ENCODE data around the gene TMEM132D. TPM values are rescaled to one million over a fixed set of nuclear protein-coding genes. Genes with fewer than 3 reads are reported as not detected.

The TMEM132D gene
- total RNA-seq, 1 donor from 2014 or later = not detected

DNA sequence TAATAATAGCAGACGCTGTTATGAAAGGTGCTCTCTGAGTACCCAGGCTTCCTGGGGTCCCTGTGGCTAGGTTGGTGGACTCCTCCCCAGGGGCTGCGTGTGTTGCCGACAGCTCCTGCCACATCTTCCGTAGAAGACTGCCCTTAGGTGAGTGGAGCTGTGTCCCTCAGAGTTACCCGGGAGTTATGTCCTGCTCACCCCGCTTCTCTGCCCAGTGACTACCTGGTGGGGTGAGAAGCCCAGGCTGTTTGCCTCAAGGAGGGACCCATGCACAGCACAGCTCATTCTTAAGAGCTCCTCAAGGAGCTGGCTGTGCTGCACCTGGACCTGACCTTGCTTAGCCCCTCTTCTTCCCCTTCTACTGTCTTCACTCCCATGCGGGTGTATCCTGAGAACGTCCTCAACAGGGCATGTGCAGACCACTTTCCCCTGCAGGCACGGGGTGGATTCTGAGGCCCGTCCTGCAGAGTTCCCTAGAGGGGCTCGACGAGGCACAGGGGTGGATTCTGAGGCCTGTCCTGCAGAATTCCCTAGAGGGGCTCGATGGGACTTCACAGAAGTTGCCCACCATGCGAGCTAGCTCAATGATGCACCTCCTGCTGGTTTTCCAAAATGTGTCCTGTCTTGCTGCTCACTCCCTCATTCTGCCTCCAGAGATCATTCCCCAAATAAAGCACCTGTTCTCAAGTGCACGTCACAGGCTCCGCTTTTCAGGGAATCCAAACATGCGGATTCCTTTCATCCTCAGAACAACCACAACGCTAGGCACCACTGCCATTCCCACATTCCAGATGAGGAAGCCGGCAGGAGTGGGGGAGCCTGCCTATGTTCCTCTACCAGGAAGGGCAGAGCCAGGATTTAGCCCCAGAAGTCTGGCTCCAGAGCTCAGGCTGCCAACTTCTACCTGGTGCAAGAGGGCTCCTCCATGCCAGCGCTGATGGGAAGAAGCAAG lies 818.7 kb downstream of the TMEM132D start:
- H3K4me1 Mint-ChIP-seq (ENCODE audit: low read depth) = no peaks in the 10 kb centered on the region
- H3K9me3 Mint-ChIP-seq = peaks cover 7% of the 10 kb centered on the region
- DNase-seq (ENCODE audit: low spot score) = no peak
- H3K27me3 Mint-ChIP-seq (ENCODE audit: insufficient read depth) = no peaks in the 10 kb centered on the region
- intact Hi-C loops (cut with micrococcal nuclease) = no loop called here
- no peak overlapping the region for H3K27ac Mint-ChIP-seq
- no peaks in the 10 kb centered on the region for H3K36me3 Mint-ChIP-seq (ENCODE audit: low read depth)
- H3K4me3 Mint-ChIP-seq = no peak overlapping the region

GRCh38 chr12:129083121-129083840 lies 820.5 kb downstream of the TMEM132D start:
- no peaks in the 10 kb centered on the region for H3K4me1 Mint-ChIP-seq (ENCODE audit: low read depth)
- intact Hi-C loops (cut with micrococcal nuclease) = no loop called here
- peaks cover 4% of the 10 kb centered on the region for H3K9me3 Mint-ChIP-seq
- no peaks in the 10 kb centered on the region for H3K27me3 Mint-ChIP-seq (ENCODE audit: insufficient read depth)
- no peak overlapping the region for H3K27ac Mint-ChIP-seq
- H3K36me3 Mint-ChIP-seq (ENCODE audit: low read depth) = no peaks in the 10 kb centered on the region
- no peak for DNase-seq (ENCODE audit: low spot score)
- no peak overlapping the region for H3K4me3 Mint-ChIP-seq

- no peaks in the 10 kb centered on the region for H3K36me3 Mint-ChIP-seq (ENCODE audit: low read depth)
- H3K27me3 Mint-ChIP-seq (ENCODE audit: insufficient read depth) = no peaks in the 10 kb centered on the region
- peaks cover 4% of the 10 kb centered on the region for H3K9me3 Mint-ChIP-seq
- H3K4me1 Mint-ChIP-seq (ENCODE audit: low read depth) = no peaks in the 10 kb centered on the region
- DNase-seq (ENCODE audit: low spot score) = no peak
- no peak overlapping the region for H3K27ac Mint-ChIP-seq
- no peak overlapping the region for H3K4me3 Mint-ChIP-seq
- intact Hi-C loops (cut with micrococcal nuclease) = no loop called here
Observed at GRCh38 chr12:129082441-129082840, 821.4 kb downstream of the TMEM132D start.

DNA sequence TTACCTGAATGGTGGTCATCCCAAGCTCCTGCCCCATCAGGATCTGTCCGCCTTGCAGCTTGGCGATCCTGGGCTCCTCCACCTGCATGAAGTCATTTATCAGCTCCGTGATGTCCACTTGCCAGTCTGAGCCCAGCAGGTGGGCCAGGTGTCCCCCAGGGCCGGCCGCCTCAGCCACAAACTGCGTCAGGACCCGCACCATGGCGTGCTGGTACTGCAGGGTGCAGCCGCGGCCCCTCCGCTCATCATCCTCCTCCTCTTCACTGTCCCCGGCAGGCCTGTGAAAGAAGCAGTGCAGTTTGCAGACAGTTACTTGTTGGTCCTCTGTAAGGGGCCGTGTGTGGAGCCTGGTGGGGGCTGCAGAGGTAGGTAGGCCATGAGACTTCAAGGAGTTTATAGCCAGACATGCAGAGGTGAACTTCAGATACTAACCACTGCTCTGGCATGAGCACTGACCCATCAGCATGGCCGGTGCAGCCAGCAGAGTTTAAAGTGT lies 822.0 kb downstream of the TMEM132D start:
- intact Hi-C loops (cut with micrococcal nuclease) = no loop called here
- DNase-seq (ENCODE audit: low spot score) = no peak

DNA sequence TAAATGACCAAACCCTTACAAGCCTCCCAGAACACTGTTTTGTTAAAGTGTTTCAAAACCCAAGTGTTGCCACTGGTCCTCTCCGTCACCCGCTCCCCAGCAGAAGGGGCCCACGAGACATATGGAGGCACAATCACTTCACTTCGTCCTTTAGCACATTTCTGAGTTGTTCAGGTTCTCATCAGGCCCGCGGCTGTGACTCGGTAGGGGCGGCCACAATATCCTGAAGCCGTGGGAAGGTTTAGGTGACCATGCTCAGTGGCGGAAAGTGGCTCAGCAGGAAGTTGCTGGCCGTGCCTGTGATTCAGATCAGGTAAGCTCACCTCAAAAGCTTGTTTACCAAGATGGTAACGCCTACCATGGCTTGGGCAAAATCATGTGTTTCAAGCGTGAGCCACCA lies 823.0 kb downstream of the TMEM132D start:
- Mint-ChIP-seq H3K27me3 (ENCODE audit: insufficient read depth) (no peaks in the 10 kb centered on the region), H3K4me1 (ENCODE audit: low read depth) (no peaks in the 10 kb centered on the region), H3K36me3 (ENCODE audit: low read depth) (no peaks in the 10 kb centered on the region), H3K9me3 (no peaks in the 10 kb centered on the region), H3K27ac (no peak overlapping the region), H3K4me3 (no peak overlapping the region)
- DNase-seq (ENCODE audit: low spot score) = no peak
- intact Hi-C loops (cut with micrococcal nuclease) = no loop called here

More for the DNA sequence above, 822.0 kb downstream of the TMEM132D start:
- H3K9me3 Mint-ChIP-seq = no peaks in the 10 kb centered on the region
- no peak overlapping the region for H3K27ac Mint-ChIP-seq
- no peaks in the 10 kb centered on the region for H3K27me3 Mint-ChIP-seq (ENCODE audit: insufficient read depth)
- no peaks in the 10 kb centered on the region for H3K36me3 Mint-ChIP-seq (ENCODE audit: low read depth)
- H3K4me3 Mint-ChIP-seq = no peak overlapping the region
- no peaks in the 10 kb centered on the region for H3K4me1 Mint-ChIP-seq (ENCODE audit: low read depth)

DNA sequence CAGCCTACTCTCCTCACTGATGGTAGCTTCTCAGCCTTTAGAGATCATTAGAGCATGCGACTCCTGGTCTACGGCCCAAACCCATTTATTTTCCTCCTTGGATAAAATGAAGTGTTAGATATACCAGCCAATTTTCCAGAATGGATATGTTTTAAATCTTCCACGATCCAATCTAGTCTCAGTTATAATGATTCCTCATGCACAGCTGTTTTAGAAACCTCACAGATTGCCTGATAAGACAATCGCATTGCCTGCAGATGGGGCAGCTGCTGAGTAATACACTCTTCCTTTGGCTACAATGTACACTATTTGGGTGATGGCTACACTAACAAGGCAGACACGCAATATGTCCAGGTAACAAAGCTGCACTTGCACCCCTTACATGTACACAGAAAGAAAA lies 823.4 kb downstream of the TMEM132D start:
- intact Hi-C loops (cut with micrococcal nuclease) = no loop called here
- H3K27me3 Mint-ChIP-seq (ENCODE audit: insufficient read depth) = no peaks in the 10 kb centered on the region
- no peaks in the 10 kb centered on the region for H3K9me3 Mint-ChIP-seq
- H3K36me3 Mint-ChIP-seq (ENCODE audit: low read depth) = no peaks in the 10 kb centered on the region
- no peaks in the 10 kb centered on the region for H3K4me1 Mint-ChIP-seq (ENCODE audit: low read depth)
- DNase-seq (ENCODE audit: low spot score) = no peak
- H3K4me3 Mint-ChIP-seq = no peak overlapping the region
- H3K27ac Mint-ChIP-seq = no peak overlapping the region

DNA sequence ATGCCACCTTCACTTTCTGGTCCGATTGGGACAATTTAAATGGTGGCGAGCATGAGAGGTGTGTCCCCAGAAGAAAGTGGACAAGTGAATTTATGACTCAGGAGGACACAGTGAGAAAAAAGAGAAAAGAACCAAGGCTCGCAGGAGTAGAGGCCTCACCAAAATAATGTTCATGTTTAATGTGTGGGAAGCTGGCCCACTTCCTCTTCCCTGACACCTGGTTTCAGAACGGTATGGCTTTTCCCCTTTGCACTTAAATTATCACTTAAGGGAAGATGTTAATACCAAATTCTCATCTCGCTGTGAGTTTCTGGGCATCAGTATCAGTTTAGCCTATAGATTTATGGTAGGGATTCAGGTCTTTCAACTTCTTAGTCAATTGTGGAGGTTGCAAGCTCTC lies 824.1 kb downstream of the TMEM132D start:
- intact Hi-C loops (cut with micrococcal nuclease) = no loop called here
- Mint-ChIP-seq H3K36me3 (ENCODE audit: low read depth) (no peaks in the 10 kb centered on the region), H3K4me3 (no peak overlapping the region), H3K4me1 (ENCODE audit: low read depth) (no peaks in the 10 kb centered on the region), H3K27me3 (ENCODE audit: insufficient read depth) (no peaks in the 10 kb centered on the region), H3K27ac (no peak overlapping the region), H3K9me3 (no peaks in the 10 kb centered on the region)
- DNase-seq (ENCODE audit: low spot score) = no peak

DNA sequence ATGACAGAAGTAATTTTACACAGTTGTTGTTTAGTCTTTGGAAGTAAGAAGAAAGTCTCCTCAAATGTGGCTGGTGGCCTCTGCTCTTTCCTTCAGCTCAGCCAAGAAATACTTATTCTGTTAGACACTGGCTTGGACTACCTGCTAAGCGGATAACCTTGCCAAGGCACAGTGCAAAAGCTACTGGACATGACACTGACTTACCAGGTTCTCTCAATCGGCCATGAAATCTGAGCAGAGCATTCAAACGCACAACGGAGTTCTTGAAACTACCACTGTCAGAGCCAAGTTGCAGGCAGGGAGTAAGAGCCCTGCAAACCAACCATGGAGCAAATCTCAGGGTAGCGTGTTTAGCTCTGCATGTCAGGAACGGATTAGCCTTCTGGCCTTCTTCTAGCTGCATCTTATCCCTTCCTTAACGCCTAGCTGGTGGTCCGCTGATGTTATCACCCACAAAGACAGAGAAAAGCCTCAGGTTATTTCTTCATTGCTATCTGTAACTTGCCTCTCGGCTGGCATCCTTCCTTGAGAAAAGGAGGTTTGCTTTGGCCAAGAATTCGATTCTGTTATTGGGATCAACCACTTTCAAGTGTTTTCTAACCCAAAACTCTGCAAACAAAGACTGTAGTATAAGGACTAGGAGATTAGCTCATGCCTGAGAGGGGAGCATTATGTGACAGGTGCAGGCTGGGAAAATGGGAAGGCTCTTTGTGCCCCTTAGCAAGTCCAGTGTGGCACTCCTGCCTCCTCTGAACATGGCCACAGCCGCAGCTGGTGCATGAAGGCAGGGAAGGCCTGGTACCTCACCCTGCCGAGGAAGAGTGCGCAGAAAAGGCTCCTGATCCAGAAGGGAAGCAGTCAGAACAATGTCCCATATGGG lies 827.1 kb downstream of the TMEM132D start:
- Mint-ChIP-seq H3K9me3 (peaks cover 3% of the 10 kb centered on the region), H3K27ac (no peak overlapping the region), H3K4me1 (ENCODE audit: low read depth) (no peaks in the 10 kb centered on the region), H3K4me3 (no peak overlapping the region), H3K27me3 (ENCODE audit: insufficient read depth) (no peaks in the 10 kb centered on the region), H3K36me3 (ENCODE audit: low read depth) (no peaks in the 10 kb centered on the region)
- no peak for DNase-seq (ENCODE audit: low spot score)
- intact Hi-C loops (cut with micrococcal nuclease) = no loop called here

DNA sequence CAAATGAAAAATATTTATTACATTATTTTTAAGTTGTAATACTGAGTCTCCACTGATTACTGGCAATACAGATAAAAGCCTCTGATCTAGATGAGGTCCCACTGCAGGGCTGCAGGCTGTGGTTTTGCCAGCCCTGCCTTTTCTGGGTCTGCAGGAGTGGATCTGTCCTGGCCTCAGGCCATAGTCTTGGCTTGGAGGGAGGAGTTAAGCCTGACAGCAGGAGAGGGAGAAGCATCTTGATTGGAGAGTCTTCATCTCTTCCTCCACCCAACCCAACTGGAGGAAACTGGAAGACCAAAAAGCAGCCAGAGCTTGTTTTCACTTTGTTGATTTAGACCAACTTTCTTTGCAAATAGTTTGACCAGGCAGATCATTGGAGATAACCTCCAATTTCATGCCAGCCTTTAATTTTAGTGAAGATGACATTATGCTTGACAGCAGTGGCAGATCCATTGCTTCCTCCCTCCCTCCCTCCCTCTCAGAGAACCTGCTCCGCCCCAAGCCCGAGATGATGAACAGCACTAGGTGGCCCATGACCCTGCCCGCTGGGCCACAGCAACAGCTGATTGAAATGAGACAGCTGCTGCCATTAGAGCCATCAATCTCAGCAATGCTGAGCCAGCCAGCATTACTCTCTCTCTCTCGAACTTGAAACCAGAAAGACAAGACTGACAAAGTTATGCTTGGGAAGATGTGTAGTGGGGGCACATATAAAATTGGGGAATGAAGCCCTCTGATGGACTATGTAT lies 828.2 kb downstream of the TMEM132D start:
- Mint-ChIP-seq H3K27me3 (ENCODE audit: insufficient read depth) (no peaks in the 10 kb centered on the region), H3K4me1 (ENCODE audit: low read depth) (no peaks in the 10 kb centered on the region), H3K4me3 (no peak overlapping the region), H3K36me3 (ENCODE audit: low read depth) (no peaks in the 10 kb centered on the region), H3K9me3 (peaks cover 3% of the 10 kb centered on the region), H3K27ac (no peak overlapping the region)
- intact Hi-C loops (cut with micrococcal nuclease) = no loop called here
- DNase-seq (ENCODE audit: low spot score) = no peak

DNA sequence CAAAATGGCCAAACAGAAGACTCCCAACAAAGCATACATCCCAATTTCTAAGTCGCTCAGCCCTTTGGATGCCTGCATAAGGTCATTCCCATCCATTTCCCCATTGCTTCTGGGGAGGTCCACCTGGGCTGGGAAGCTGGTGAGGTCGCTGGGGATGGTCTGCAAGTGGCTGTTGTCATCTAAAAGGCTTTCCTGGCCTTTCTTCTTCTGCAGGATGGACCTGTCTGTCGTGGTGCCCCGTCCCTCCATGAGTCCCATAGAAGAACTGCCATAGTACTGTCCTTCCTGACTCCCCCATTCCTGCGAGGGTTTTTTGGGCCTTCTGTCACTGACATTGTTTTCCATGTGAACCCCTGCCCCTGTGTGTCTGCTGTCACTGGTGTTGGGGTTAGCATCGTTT lies 829.4 kb downstream of the TMEM132D start:
- Mint-ChIP-seq H3K27ac (no peak overlapping the region), H3K4me3 (no peak overlapping the region)
- DNase-seq (ENCODE audit: low spot score) = no peak

GRCh38 chr12:129073157-129073915 lies 830.5 kb downstream of the TMEM132D start:
- Mint-ChIP-seq H3K36me3 (ENCODE audit: low read depth) (no peaks in the 10 kb centered on the region), H3K4me1 (ENCODE audit: low read depth) (no peaks in the 10 kb centered on the region), H3K27me3 (ENCODE audit: insufficient read depth) (no peaks in the 10 kb centered on the region), H3K9me3 (peaks cover 3% of the 10 kb centered on the region), H3K27ac (no peak overlapping the region), H3K4me3 (no peak overlapping the region)
- intact Hi-C loops (cut with micrococcal nuclease) = no loop called here
- DNase-seq (ENCODE audit: low spot score) = no peak

More for the DNA sequence above, 829.4 kb downstream of the TMEM132D start:
- H3K36me3 Mint-ChIP-seq (ENCODE audit: low read depth) = no peaks in the 10 kb centered on the region
- H3K27me3 Mint-ChIP-seq (ENCODE audit: insufficient read depth) = no peaks in the 10 kb centered on the region
- H3K9me3 Mint-ChIP-seq = peaks cover 3% of the 10 kb centered on the region
- intact Hi-C loops (cut with micrococcal nuclease) = no loop called here
- no peaks in the 10 kb centered on the region for H3K4me1 Mint-ChIP-seq (ENCODE audit: low read depth)

All from activated T-helper 1 cell treated with anti-CD3 and anti-CD28 coated beads, Interleukin-12 subunit alpha, Interleukin-12 subunit beta, Interleukin-2, Interleukin-4 antibody, amounts not matched to agents 30 ng/mL and 10 ng/mL and 1 ng/mL, durations not matched to agents 14 hours and 24 hours and 36 hours (primary cell).